Stimulated activated CD8-positive, alpha-beta memory T cell treated with anti-CD3 and anti-CD28 coated beads, Interleukin-4, amount 100 ng/mL, for 4 hours (primary cell): Measurements from ENCODE around the gene RAB26.

Experiments used
- DNase-seq, 2 donors: peaks; one replicate each; pipeline ENCODE4 v3.0.0-alpha.2; 2020; ENCODE audit warnings: low read depth in 2 of 2, low spot score in 1 of 2

RAB26 gene

GRCh38 chr16:2159175-2159838 is 10.9 kb downstream of the RAB26 start:
- no peak for DNase-seq

- DNase-seq = no peak
These were observed 12.6 kb downstream of the RAB26 start for GRCh38 chr16:2160915-2161551.

- DNase-seq = no peak
These were observed 13.5 kb downstream of the RAB26 start for GRCh38 chr16:2161911-2162310.

- DNase-seq = no peak
These were observed 14.3 kb downstream of the RAB26 start for GRCh38 chr16:2162676-2163118.

GRCh38 chr16:2163211-2163881 is 14.9 kb downstream of the RAB26 start:
- no peak for DNase-seq

GRCh38 chr16:2165861-2166260 is 17.4 kb downstream of the RAB26 start:
- DNase-seq = no peak

- DNase-seq = no peak
These were observed 18.0 kb downstream of the RAB26 start for GRCh38 chr16:2166263-2167067.

GRCh38 chr16:2167068-2167638 is 18.7 kb downstream of the RAB26 start:
- no peak for DNase-seq

GRCh38 chr16:2170080-2170479 is 21.7 kb downstream of the RAB26 start:
- DNase-seq = no peak

GRCh38 chr16:2170587-2171435 is 22.4 kb downstream of the RAB26 start:
- no peak for DNase-seq

GRCh38 chr16:2171601-2172178 is 23.3 kb downstream of the RAB26 start:
- no peak for DNase-seq

- no peak for DNase-seq
These were observed 24.4 kb downstream of the RAB26 start for GRCh38 chr16:2172688-2173335.

- DNase-seq = no peak
These were observed 24.9 kb downstream of the RAB26 start for GRCh38 chr16:2173366-2173765.

- DNase-seq = no peak
These were observed 25.5 kb downstream of the RAB26 start for GRCh38 chr16:2173916-2174315.

- no peak for DNase-seq
These were observed 26.1 kb downstream of the RAB26 start for GRCh38 chr16:2174396-2175131.

- no peak for DNase-seq
These were observed 27.0 kb downstream of the RAB26 start for GRCh38 chr16:2175454-2175853.

GRCh38 chr16:2176047-2176446 is 27.6 kb downstream of the RAB26 start:
- no peak for DNase-seq

- DNase-seq = no peak
These were observed 28.7 kb downstream of the RAB26 start for GRCh38 chr16:2177101-2177500.

GRCh38 chr16:2177561-2177960 is 29.1 kb downstream of the RAB26 start:
- no peak for DNase-seq
